Left renal cortex interstitium (tissue), 4 donors: Measurements from ENCODE around the gene UPK3B. TPM values are rescaled to one million over a fixed set of nuclear protein-coding genes. Genes with fewer than 3 reads are reported as not detected.

Experiments
- polyA plus RNA-seq, 4 donors: library from polyadenylated mRNA; unstranded; fragments of 120-200 nt; gene quantifications; one replicate each; pipeline ENCODE4 v1.2.1, GENCODE V29; 2013; ENCODE audit not compliant: insufficient read length in 4 of 4

The UPK3B gene
- polyA plus RNA-seq, 4 donors = 2.2 to 4.2 (median 2.6) TPM

Other genes starting within 250 kb of the UPK3B start
- gene HSPB1, start 207.9 kb upstream of the UPK3B start, polyA plus RNA-seq = 100 to 1,000 TPM; 137 to 302 (median 224) TPM
- gene YWHAG, start 151.6 kb upstream of the UPK3B start, polyA plus RNA-seq = 100 to 1,000 TPM; 117 to 129 (median 125) TPM
- gene SSC4D, start 100.9 kb upstream of the UPK3B start, polyA plus RNA-seq = 1 to 10 TPM; 3.9 to 6.9 (median 4.4) TPM
- gene ZP3, start 85.6 kb upstream of the UPK3B start, polyA plus RNA-seq = 10 to 100 TPM in 1 of 4 donors, 1 to 10 TPM in 3; 1.7 to 16.2 (median 3.2) TPM
- 10 to 100 TPM in 1 of 4 donors, 1 to 10 TPM in 3; 5.6 to 14.5 (median 9.3) TPM for gene DTX2, start 48.8 kb upstream of the UPK3B start, polyA plus RNA-seq
- 1 to 10 TPM; 1.3 to 6.0 (median 2.9) TPM for gene SPDYE16, start 32.7 kb downstream of the UPK3B start, polyA plus RNA-seq
- gene POMZP3, start 116.7 kb downstream of the UPK3B start, polyA plus RNA-seq = 10 to 100 TPM; 10.9 to 20.4 (median 17.9) TPM